Left ventricle myocardium inferior (tissue), 1 donor: ENCODE data around the gene GADL1. TPM values are rescaled to one million over a fixed set of nuclear protein-coding genes. Genes with fewer than 3 reads are reported as not detected.
A peak's percentile ranks its signal among the peaks of the same experiment; 100 is the strongest.

Experiments
- DNase-seq: peaks from one replicate; pipeline ENCODE4 v3.0.0-alpha.2; 2020
- H3K27ac ChIP-seq: fragments of 200-600 bp; replicated peaks from 2 replicates; pipeline ENCODE4 v1.8.0; 2021
- H3K27me3 ChIP-seq: fragments of 200-600 bp; 2 replicates; pipeline ENCODE4 v1.8.0; 2021; ENCODE audit warnings: low read depth
- H3K36me3 ChIP-seq: fragments of 200-600 bp; 2 replicates; pipeline ENCODE4 v1.8.0; 2021
- H3K4me1 ChIP-seq: fragments of 200-600 bp; 2 replicates; pipeline ENCODE4 v1.8.0; 2021
- H3K4me3 ChIP-seq: fragments of 200-600 bp; 2 replicates; pipeline ENCODE4 v1.8.0; 2021; ENCODE audit warnings: mild to moderate bottlenecking, moderate library complexity
- H3K9me3 ChIP-seq: fragments of 200-600 bp; replicated peaks from 2 replicates; pipeline ENCODE4 v1.8.0; 2021
- intact Hi-C: fragments of 100-400 bp; cut with micrococcal nuclease; formaldehyde crosslinking; loops from one replicate; pipeline ENCODE4 v1.11.0; 2022
- total RNA-seq: library from RNA; stranded (reverse); fragmentation: NEBNext Ultra II Directional; extraction: Animal tissue kit (Norgen Biotek cat#: 25700); gene quantifications from one replicate; pipeline ENCODE4 v1.2.1, GENCODE V29; 2021
- TF ChIP-seq, protein P1 (sequence below): fragments of 200-600 bp; IDR thresholded peaks from 2 replicates; pipeline ENCODE4 v1.8.0; 2021; ENCODE audit warnings: antibody characterized with exemption, mild to moderate bottlenecking, borderline replicate concordance
- donor health status: DM: no; HTN: yes; CAD: no; lungs with severe emphysema.

GADL1 gene
- total RNA-seq, 1 donor from 2014 or later: 0.11 TPM

DNA sequence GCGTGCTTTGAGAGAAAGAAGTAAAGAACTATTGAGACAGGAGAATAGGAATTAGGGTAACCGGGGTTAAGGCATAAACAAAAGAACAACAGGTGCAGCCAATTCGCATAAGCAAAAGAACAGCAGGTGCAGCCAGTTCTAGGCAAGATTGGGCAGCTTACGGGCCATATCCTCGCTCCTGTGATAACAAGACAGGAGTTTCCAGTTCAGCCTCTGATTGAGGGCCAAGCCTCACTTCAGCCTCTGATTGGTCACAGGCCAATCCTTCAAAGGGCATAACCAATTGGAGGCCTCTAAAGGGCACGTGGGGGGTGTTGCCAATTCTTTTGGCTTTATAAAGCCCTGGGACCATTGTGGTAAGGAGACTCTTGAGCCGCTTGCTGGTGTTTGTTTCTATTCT, 143.5 kb downstream of the GADL1 start:
- Histone ChIP-seq H3K27me3 (no peaks in the 10 kb centered on the region), H3K4me1 (peaks cover 4% of the 10 kb centered on the region), H3K36me3 (no peaks in the 10 kb centered on the region), H3K27ac (no peak overlapping the region), H3K9me3 (no peaks in the 10 kb centered on the region), H3K4me3 (no peak overlapping the region)
- intact Hi-C loops: no loop called here
- TF ChIP-seq, protein P1, sequence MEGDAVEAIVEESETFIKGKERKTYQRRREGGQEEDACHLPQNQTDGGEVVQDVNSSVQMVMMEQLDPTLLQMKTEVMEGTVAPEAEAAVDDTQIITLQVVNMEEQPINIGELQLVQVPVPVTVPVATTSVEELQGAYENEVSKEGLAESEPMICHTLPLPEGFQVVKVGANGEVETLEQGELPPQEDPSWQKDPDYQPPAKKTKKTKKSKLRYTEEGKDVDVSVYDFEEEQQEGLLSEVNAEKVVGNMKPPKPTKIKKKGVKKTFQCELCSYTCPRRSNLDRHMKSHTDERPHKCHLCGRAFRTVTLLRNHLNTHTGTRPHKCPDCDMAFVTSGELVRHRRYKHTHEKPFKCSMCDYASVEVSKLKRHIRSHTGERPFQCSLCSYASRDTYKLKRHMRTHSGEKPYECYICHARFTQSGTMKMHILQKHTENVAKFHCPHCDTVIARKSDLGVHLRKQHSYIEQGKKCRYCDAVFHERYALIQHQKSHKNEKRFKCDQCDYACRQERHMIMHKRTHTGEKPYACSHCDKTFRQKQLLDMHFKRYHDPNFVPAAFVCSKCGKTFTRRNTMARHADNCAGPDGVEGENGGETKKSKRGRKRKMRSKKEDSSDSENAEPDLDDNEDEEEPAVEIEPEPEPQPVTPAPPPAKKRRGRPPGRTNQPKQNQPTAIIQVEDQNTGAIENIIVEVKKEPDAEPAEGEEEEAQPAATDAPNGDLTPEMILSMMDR: no peak
- no peak for DNase-seq

DNA sequence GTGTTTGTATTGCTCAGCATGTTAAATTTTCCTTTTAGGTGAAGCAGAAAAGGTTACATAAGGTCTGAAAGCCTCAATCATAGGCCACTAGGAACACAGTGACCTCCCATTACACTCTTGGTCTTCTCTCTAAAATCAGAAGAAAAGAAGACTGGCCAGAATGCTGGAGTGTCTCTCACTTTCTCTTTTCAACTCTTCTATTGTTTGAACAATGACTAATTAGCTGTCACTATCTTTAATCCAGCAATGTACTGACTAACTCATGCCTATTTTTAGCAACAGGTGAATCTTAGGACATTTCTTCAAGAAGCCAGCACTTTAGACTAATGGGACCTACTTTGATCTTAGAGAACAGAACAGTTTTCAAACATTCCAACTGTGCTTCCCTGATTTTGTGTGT, 145.2 kb downstream of the GADL1 start:
- Histone ChIP-seq H3K27me3 (no peaks in the 10 kb centered on the region), H3K4me3 (no peak overlapping the region)
- DNase-seq: no peak

GRCh38 chr3:30747771-30748281, 146.6 kb downstream of the GADL1 start:
- Histone ChIP-seq H3K27ac (no peak overlapping the region), H3K36me3 (no peaks in the 10 kb centered on the region), H3K9me3 (no peaks in the 10 kb centered on the region), H3K4me1 (peaks cover 4% of the 10 kb centered on the region), H3K27me3 (no peaks in the 10 kb centered on the region), H3K4me3 (no peak overlapping the region)
- intact Hi-C loops: loop anchor here (5.0 kb wide), 1 partner anchor 706 kb away; no protein-coding TSS in a partner anchor
- DNase-seq: no peak
- TF ChIP-seq, protein P1: peak; percentile 75

More for the DNA sequence above, 145.2 kb downstream of the GADL1 start:
- Histone ChIP-seq H3K4me1 (peaks cover 4% of the 10 kb centered on the region), H3K27ac (no peak overlapping the region), H3K36me3 (no peaks in the 10 kb centered on the region), H3K9me3 (no peaks in the 10 kb centered on the region)
- TF ChIP-seq, protein P1: no peak
- intact Hi-C loops: loop anchor here (5.0 kb wide), 1 partner anchor 707 kb away; no protein-coding TSS in a partner anchor

DNA sequence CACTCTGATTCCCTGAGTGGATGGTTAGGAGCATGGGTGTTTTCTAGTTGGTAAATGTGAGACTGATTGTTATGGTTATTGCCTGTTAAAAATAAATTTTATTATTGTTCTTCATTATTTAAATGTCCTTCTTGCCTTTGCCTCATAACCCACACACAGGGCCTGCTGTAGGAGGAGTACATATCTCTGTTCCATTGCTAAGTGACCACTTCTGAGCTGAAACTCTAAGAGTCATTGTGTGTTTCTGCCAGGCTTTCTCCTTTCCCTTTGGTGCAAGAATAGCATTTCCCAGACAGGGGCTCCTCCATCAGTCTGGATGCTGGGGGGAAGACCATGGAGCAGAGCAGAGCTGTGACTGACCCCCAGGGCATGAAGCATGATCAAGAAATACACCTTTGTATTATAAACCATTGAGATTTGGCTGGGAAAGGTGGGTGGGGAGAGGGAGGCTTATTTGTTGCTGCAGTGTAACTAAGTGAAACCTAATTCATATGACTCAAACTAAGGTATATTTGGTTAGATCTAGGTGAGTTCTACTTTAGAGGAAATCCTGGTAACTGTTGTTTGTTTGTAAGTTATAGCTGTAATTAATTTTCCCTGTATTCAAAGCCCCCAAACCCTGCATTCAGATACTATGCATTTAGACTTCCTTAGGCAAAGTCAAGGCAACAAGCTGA, 150.7 kb downstream of the GADL1 start:
- Histone ChIP-seq H3K27me3 (no peaks in the 10 kb centered on the region), H3K27ac (no peak overlapping the region), H3K36me3 (no peaks in the 10 kb centered on the region), H3K9me3 (no peaks in the 10 kb centered on the region), H3K4me3 (no peak overlapping the region), H3K4me1 (peaks cover 4% of the 10 kb centered on the region)
- intact Hi-C loops: no loop called here
- no peak for DNase-seq
- TF ChIP-seq, protein P1: no peak

- intact Hi-C loops: no loop called here
- no peak overlapping the region for H3K27ac ChIP-seq
- H3K27me3 ChIP-seq: no peaks in the 10 kb centered on the region
- no peaks in the 10 kb centered on the region for H3K36me3 ChIP-seq
- no peaks in the 10 kb centered on the region for H3K9me3 ChIP-seq
- no peak for DNase-seq
- no peak overlapping the region for H3K4me3 ChIP-seq
- TF ChIP-seq, protein P1: no peak
- H3K4me1 ChIP-seq: peaks cover 4% of the 10 kb centered on the region
Measured at GRCh38 chr3:30742796-30743619, 151.5 kb downstream of the GADL1 start.
